Stimulated activated CD4-positive, alpha-beta T cell treated with anti-CD3 and anti-CD28 coated beads, Interleukin-4, amount 100 ng/mL, for 4 hours (primary cell): ENCODE results near the gene PPM1M.

Source experiments
- DNase-seq, 2 experiments: peaks; one replicate each; pipeline ENCODE4 v3.0.0-alpha.2; 2020

The PPM1M gene

DNA sequence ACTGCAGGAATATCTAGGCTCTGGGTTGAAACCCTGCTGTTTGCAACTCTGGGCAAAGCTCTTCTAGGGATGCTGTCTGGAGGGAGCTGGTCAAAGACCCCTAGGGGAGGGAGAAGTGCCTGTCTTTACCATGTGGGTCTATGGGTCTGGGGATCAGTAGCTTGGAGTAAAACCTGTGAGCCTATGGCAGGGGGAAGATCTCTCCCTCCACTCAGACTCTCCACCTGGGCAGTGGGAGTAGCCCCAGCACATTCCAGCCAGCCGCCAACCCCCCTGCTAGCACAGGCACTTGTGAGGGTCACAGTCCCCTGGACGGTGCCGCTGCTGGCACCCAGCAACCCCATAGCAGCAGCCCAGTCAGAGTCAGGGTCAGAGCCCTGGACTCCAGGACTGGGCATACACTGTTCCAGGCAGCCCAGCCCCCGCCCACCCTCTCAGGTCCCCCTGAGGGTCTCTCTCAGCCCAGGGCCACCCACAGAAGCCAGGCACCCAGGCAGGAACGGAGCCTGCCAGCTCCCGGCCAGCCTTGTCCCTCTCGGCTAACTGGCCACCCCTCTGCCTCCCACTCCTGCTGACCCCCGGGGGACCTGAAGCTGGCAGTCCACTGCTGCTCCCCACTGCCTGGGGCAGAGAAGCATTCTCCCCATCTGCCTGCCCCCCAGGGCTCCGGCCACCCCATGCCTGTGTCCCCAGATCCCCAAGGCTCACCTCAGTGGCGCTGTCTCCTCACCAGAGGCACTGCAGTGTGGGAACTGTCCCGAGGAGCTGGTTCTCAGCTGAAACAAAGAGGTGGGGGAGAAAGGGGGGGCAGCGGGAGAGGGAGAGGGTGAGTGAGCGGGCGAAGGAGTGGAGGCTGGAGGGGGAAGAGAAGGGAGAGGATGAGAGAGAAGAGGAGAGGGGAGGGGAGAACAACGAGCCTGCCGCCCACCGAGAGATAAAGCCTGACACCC, 52.9 kb downstream of the PPM1M start:
- no peak for DNase-seq

DNA sequence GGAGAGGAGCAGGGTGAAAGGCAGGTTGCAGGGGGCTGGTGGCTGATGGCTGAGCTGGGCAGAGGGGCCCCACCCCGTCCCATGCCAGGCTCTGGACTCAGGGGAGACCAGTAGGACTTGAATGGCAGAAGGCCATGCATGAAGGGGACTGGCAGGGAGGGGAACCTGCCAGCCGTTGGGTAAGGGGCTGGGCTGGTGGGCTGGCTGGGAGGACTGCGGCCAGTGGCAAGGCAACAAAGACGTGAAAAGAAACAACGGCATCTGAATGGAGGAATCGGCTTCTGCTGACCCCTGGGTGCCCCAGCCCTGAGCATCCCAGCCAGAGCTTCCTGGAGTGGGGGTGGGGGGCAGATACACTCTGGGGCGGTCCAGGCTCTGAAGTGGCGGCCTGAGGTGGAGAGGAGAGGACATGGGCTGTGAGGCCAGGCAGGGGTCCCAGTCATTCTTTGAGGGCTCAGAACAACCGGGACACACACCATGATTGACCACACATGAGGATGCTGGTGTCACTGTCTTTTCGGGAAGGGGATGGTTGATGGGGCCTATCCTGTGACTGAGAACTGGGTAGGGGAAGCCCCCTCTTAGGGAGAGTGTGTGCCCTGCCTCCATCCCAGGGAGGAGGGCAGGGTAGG, 53.8 kb downstream of the PPM1M start:
- no peak for DNase-seq
